GM12878 (cell line): Measurements from ENCODE around the gene MDGA2. TPM values are rescaled to one million over a fixed set of nuclear protein-coding genes. Genes with fewer than 3 reads are reported as not detected.

Source experiments
- ATAC-seq: fragments of 200-7000 bp; cut with Tn5 transposase; 3 replicates; pipeline ENCODE4 v1.9.1; 2020; ENCODE audit warnings: mild to moderate bottlenecking, moderate library complexity
- BruUV-seq: library from RNA; stranded (reverse); fragments of 400-500 nt; replicated peaks from 2 replicates; lab custom pipeline; 2021; lab: Mats Ljungman, UMichigan
- CTCF ChIA-PET: fragments of 300-600 bp; sonication (Branson Sonifier 250); formaldehyde crosslinking; extraction: SDS; loops from one replicate; lab custom pipeline; 2021; ENCODE audit warnings: inconsistent platforms; lab: Yijun Ruan, JAX
- POLR2A ChIA-PET: fragments of 350-600 bp; formaldehyde crosslinking; extraction: SDS; loops from one replicate; lab custom pipeline; 2021; ENCODE audit warnings: inconsistent platforms; lab: Charles Lee
- RAD21 ChIA-PET: fragments of 300-600 bp; sonication (Branson Sonifier 250); formaldehyde crosslinking; loops from one replicate; lab custom pipeline; 2023; ENCODE audit warnings: antibody characterized with exemption; ENCODE audit not compliant: unreplicated experiment; lab: Charles Lee
- SMC1A ChIA-PET: fragments of 300-600 bp; sonication (Branson Sonifier 250); formaldehyde crosslinking; loops from one replicate; lab custom pipeline; 2023; ENCODE audit not compliant: unreplicated experiment, uncharacterized antibody; lab: Charles Lee
- DNase-seq: peaks from one replicate; pipeline ENCODE4 v3.0.0-alpha.2; 2011; ENCODE audit warnings: low read depth, low spot score
- FAIRE-seq: peaks from 3 replicates; lab custom pipeline; 2011; peaks lifted over from hg19 to GRCh38; lab: Jason Lieb, UNC
- H2AFZ ChIP-seq: 2 replicates; pipeline ENCODE4 v1.6.0; 2011; ENCODE audit warnings: low read depth, low read length, control low read depth; ENCODE audit not compliant: control insufficient read depth
- H3K27ac ChIP-seq: 2 replicates; pipeline ENCODE4 v1.5.1; 2011; ENCODE audit warnings: control low read depth; ENCODE audit not compliant: control insufficient read depth, insufficient read depth
- H3K27me3 ChIP-seq, 2 experiments: replicated peaks in 1 of 2; 2 replicates each; pipeline versions ENCODE4 v1.6.0 to v1.6.1; 2011; ENCODE audit warnings: low read length in 1 of 2; ENCODE audit not compliant: control insufficient read depth in 2 of 2, insufficient read depth in 2 of 2
- H3K36me3 ChIP-seq, 2 experiments: 2 replicates each; pipeline ENCODE4 v1.5.1; 2011; ENCODE audit warnings: low read length in 1 of 2; ENCODE audit not compliant: control insufficient read depth in 2 of 2, insufficient read depth in 2 of 2
- H3K4me1 ChIP-seq: 2 replicates; pipeline ENCODE4 v1.6.1; 2011; ENCODE audit warnings: mild to moderate bottlenecking, low read length, moderate library complexity, mixed read lengths; ENCODE audit not compliant: control insufficient read depth, insufficient read depth
- H3K4me2 ChIP-seq: 2 replicates; pipeline ENCODE4 v1.6.0; 2011; ENCODE audit warnings: control low read depth; ENCODE audit not compliant: control insufficient read depth, insufficient read depth
- H3K4me3 ChIP-seq: fragments of 200-600 bp; sonication (generic); 2 replicates; pipeline ENCODE4 v1.5.1; 2016
- H3K79me2 ChIP-seq: 2 replicates; pipeline ENCODE4 v1.6.0; 2011; ENCODE audit warnings: low read length; ENCODE audit not compliant: control insufficient read depth, insufficient read depth
- H3K9ac ChIP-seq: 2 replicates; pipeline ENCODE4 v1.8.0; 2011; ENCODE audit warnings: low read length, control low read depth, mixed read lengths; ENCODE audit not compliant: control insufficient read depth, insufficient read depth
- H3K9me3 ChIP-seq: replicated peaks from 3 replicates; pipeline ENCODE4 v1.5.1; 2011; ENCODE audit warnings: mild to moderate bottlenecking, low read length; ENCODE audit not compliant: control insufficient read depth, insufficient read depth
- H4K20me1 ChIP-seq: 2 replicates; pipeline ENCODE4 v1.6.0; 2011; ENCODE audit not compliant: control insufficient read depth, insufficient read depth
- FOS ChIP-seq: IDR thresholded peaks from 3 replicates; pipeline ENCODE4 v1.6.1; 2011; ENCODE audit warnings: borderline replicate concordance; ENCODE audit not compliant: insufficient read length; ENCODE audit errors: extremely low read depth
- GABPA ChIP-seq: IDR thresholded peaks from 2 replicates; pipeline ENCODE4 v1.6.1; 2014; ENCODE audit warnings: antibody characterized with exemption, low read depth, mild to moderate bottlenecking, inconsistent platforms
- IRF4 ChIP-seq: IDR thresholded peaks from 2 replicates; pipeline ENCODE4 v1.6.1; 2011; ENCODE audit warnings: low read depth, low read length
- KDM1A ChIP-seq: fragments of 200-600 bp; sonication (generic); IDR thresholded peaks from 2 replicates; pipeline ENCODE4 v1.6.1; 2016; ENCODE audit warnings: borderline replicate concordance
- MYB ChIP-seq: fragments of 150-350 bp; IDR thresholded peaks from 2 replicates; pipeline ENCODE4 v1.6.1; 2014; ENCODE audit warnings: mild to moderate bottlenecking, low read depth, low read length, borderline replicate concordance
- PAX5 ChIP-seq: IDR thresholded peaks from 2 replicates; pipeline ENCODE4 v1.6.1; 2011; ENCODE audit warnings: low read depth, low read length, borderline replicate concordance
- RAD51 ChIP-seq: fragments of 450-650 bp; IDR thresholded peaks from 2 replicates; pipeline ENCODE4 v1.6.1; 2016; ENCODE audit warnings: moderate library complexity, mild to moderate bottlenecking, inconsistent platforms
- SP1 ChIP-seq: IDR thresholded peaks from one replicate; pipeline ENCODE4 v1.6.1; 2011; ENCODE audit warnings: low read depth, low read length
- SUPT20H ChIP-seq: IDR thresholded peaks from 2 replicates; pipeline ENCODE4 v1.6.1; 2011; ENCODE audit warnings: low read depth, mild to moderate bottlenecking, low read length, moderate library complexity, borderline replicate concordance; ENCODE audit not compliant: control insufficient read depth
- WGBS: methylation state at CpG from one replicate; pipeline ENCODE4 v1.1.6; 2016; ENCODE audit warnings: low lambda C conversion rate; ENCODE audit not compliant: insufficient replicate concordance, insufficient coverage; ENCODE audit errors: missing lambda C conversion rate; 5-methylcytosine and 5-hydroxymethylcytosine counted together
- in situ Hi-C: fragments of 300-500 bp; cut with MboI; formaldehyde crosslinking; loops from 9 replicates; pipeline ENCODE4 v1.14.3; 2018; ENCODE audit warnings: mixed read lengths
- intact Hi-C: fragments of 100-400 bp; cut with micrococcal nuclease; formaldehyde crosslinking; loops from one replicate; pipeline ENCODE4 v1.14.2; 2022; ENCODE audit not compliant: unreplicated experiment
- polyA plus RNA-seq, 11 experiments: library from polyadenylated mRNA; depleted of rRNA in 4 of 11; unstranded in 6 of 11; stranded (reverse) in 5 of 11; fragments of >200 nt; fragmentation: Nextera tagmentation in 4 of 11; fragmentation: Illumina TruSeq in 1 of 11; extraction: Ambion mirVana in 4 of 11; extraction: Trizol in 1 of 11; gene quantifications; 1 replicate in 1 of 11; 2 replicates in 10 of 11; pipeline versions ENCODE4 v1.2.1 to v1.2.3, GENCODE V29; 2011 to 2016; ENCODE audit warnings: inconsistent platforms in 2 of 11, missing spikeins in 2 of 11, low read depth in 1 of 11
- total RNA-seq, 4 experiments: library from RNA; depleted of rRNA in 3 of 4; stranded (reverse); fragments of >200 nt in 3 of 4; fragmentation: Illumina TruSeq in 1 of 4; extraction: Trizol in 1 of 4; gene quantifications; 2 replicates each; pipeline versions ENCODE4 v1.2.1 to v1.2.3, GENCODE V29; 2013 to 2021
- TF ChIP-seq, protein P1 (sequence below): IDR thresholded peaks from 2 replicates; pipeline ENCODE4 v1.6.1; 2012; ENCODE audit warnings: low read depth, low read length, improper control_type of control experiment
- TF ChIP-seq, protein P2 (sequence below): fragments of 450-650 bp; formaldehyde crosslinking; IDR thresholded peaks from 2 replicates; pipeline ENCODE4 v1.4.0; 2022; ENCODE audit warnings: mild to moderate bottlenecking, moderate library complexity
- TF ChIP-seq, protein P3 (sequence below): fragments of 450-650 bp; IDR thresholded peaks from 2 replicates; pipeline ENCODE4 v1.6.1; 2014; ENCODE audit warnings: mild to moderate bottlenecking
- TF ChIP-seq, protein P4 (sequence below): IDR thresholded peaks from 2 replicates; pipeline ENCODE4 v1.6.1; 2011; ENCODE audit warnings: low read depth, mild to moderate bottlenecking, low read length, moderate library complexity, borderline replicate concordance; ENCODE audit errors: extremely low read depth
- TF ChIP-seq, protein P5 (sequence below): fragments of 450-650 bp; IDR thresholded peaks from 2 replicates; pipeline ENCODE4 v1.6.1; 2016; ENCODE audit warnings: mild to moderate bottlenecking

The MDGA2 gene
- total and polyA plus RNA-seq, 10 of the 15 experiments (the other 5 are each of a cell fraction or from before 2014, with no cell fraction given) = not detected

- no peak for TF ChIP-seq RAD51
Observed at GRCh38 chr14:47674543-47675465, 601 bp downstream of the MDGA2 start (continued).

GRCh38 chr14:47674148-47674542, 1.3 kb downstream of the MDGA2 start:
- H3K4me3 ChIP-seq = no peak overlapping the region
- BruUV-seq = no TSS peak
- ATAC-seq (no peak), FAIRE-seq (no peak), DNase-seq (no peak)
- POLR2A ChIA-PET = no interaction called here
- in situ Hi-C loops = no loop called here
- H3K4me2 ChIP-seq = no peak overlapping the region
- WGBS = 29% methylated on average over 33 of the region's 36 CpGs
- H3K4me1 ChIP-seq = no peaks in the 10 kb centered on the region
- no peaks in the 10 kb centered on the region for H3K36me3 ChIP-seq
- no peaks in the 10 kb centered on the region for H3K79me2 ChIP-seq
- H2AFZ ChIP-seq = no peak overlapping the region
- H3K27ac ChIP-seq = no peak overlapping the region
- SMC1A ChIA-PET = no interaction called here
- H3K27me3 ChIP-seq = no peaks in the 10 kb centered on the region; a peak in 2 of 4 replicates
- CTCF ChIA-PET = no interaction called here
- no peaks in the 10 kb centered on the region; the same call in 2 of the 3 replicates for H3K9me3 ChIP-seq
- H3K9ac ChIP-seq = no peak overlapping the region
- intact Hi-C loops = no loop called here
- no peaks in the 10 kb centered on the region for H4K20me1 ChIP-seq
- RAD21 ChIA-PET = no interaction called here
- TF ChIP-seq SP1 = no peak
- TF ChIP-seq SUPT20H = no peak
- no peak for TF ChIP-seq MYB
- TF ChIP-seq IRF4 = no peak
- TF ChIP-seq KDM1A = no peak
- no peak for TF ChIP-seq PAX5
- TF ChIP-seq, protein P1, sequence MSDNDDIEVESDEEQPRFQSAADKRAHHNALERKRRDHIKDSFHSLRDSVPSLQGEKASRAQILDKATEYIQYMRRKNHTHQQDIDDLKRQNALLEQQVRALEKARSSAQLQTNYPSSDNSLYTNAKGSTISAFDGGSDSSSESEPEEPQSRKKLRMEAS = no peak
- TF ChIP-seq, protein P2, sequence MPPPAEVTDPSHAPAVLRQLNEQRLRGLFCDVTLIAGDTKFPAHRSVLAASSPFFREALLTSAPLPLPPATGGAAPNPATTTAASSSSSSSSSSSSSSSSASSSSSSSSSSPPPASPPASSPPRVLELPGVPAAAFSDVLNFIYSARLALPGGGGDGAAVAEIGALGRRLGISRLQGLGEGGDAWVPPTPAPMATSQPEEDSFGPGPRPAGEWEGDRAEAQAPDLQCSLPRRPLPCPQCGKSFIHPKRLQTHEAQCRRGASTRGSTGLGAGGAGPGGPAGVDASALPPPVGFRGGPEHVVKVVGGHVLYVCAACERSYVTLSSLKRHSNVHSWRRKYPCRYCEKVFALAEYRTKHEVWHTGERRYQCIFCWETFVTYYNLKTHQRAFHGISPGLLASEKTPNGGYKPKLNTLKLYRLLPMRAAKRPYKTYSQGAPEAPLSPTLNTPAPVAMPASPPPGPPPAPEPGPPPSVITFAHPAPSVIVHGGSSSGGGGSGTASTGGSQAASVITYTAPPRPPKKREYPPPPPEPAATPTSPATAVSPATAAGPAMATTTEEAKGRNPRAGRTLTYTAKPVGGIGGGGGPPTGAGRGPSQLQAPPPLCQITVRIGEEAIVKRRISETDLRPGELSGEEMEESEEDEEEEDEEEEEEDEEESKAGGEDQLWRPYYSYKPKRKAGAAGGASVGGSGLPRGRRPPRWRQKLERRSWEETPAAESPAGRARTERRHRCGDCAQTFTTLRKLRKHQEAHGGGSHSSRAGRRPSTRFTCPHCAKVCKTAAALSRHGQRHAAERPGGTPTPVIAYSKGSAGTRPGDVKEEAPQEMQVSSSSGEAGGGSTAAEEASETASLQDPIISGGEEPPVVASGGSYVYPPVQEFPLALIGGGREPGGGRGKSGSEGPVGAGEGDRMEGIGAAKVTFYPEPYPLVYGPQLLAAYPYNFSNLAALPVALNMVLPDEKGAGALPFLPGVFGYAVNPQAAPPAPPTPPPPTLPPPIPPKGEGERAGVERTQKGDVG (CRISPR knock-in tag) = no peak
- no peak for TF ChIP-seq FOS
- TF ChIP-seq GABPA = no peak
- TF ChIP-seq, protein P3, sequence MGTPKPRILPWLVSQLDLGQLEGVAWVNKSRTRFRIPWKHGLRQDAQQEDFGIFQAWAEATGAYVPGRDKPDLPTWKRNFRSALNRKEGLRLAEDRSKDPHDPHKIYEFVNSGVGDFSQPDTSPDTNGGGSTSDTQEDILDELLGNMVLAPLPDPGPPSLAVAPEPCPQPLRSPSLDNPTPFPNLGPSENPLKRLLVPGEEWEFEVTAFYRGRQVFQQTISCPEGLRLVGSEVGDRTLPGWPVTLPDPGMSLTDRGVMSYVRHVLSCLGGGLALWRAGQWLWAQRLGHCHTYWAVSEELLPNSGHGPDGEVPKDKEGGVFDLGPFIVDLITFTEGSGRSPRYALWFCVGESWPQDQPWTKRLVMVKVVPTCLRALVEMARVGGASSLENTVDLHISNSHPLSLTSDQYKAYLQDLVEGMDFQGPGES = no peak
- TF ChIP-seq, protein P4, sequence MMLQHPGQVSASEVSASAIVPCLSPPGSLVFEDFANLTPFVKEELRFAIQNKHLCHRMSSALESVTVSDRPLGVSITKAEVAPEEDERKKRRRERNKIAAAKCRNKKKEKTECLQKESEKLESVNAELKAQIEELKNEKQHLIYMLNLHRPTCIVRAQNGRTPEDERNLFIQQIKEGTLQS = no peak
- TF ChIP-seq, protein P5, sequence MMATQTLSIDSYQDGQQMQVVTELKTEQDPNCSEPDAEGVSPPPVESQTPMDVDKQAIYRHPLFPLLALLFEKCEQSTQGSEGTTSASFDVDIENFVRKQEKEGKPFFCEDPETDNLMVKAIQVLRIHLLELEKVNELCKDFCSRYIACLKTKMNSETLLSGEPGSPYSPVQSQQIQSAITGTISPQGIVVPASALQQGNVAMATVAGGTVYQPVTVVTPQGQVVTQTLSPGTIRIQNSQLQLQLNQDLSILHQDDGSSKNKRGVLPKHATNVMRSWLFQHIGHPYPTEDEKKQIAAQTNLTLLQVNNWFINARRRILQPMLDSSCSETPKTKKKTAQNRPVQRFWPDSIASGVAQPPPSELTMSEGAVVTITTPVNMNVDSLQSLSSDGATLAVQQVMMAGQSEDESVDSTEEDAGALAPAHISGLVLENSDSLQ = no peak
